Mesenchymal stem cell (in vitro differentiated cells and primary cell): ENCODE results near the gene MXRA7.

Experiments
- DNase-seq: peaks from one replicate; pipeline ENCODE4 v3.0.0-alpha.2; 2013
- H2AFZ ChIP-seq: one replicate; pipeline ENCODE4 v1.6.1; 2013; ENCODE audit warnings: low read depth, mild to moderate bottlenecking, control low read depth, inconsistent platforms, low read length, moderate library complexity
- H2AK5ac ChIP-seq: 2 replicates; pipeline ENCODE4 v1.6.1; 2013; ENCODE audit warnings: low read length, moderate library complexity, mild to moderate bottlenecking, inconsistent platforms; ENCODE audit not compliant: severe bottlenecking
- H2BK120ac ChIP-seq: one replicate; pipeline ENCODE4 v1.6.1; 2013; ENCODE audit warnings: low read depth, mild to moderate bottlenecking, inconsistent platforms, low read length, moderate library complexity
- H2BK12ac ChIP-seq, 2 experiments: one replicate each; pipeline ENCODE4 v1.6.1; 2013; ENCODE audit warnings: inconsistent platforms in 2 of 2, low read length in 2 of 2, mild to moderate bottlenecking in 2 of 2, moderate library complexity in 2 of 2, control low read depth in 1 of 2
- H2BK15ac ChIP-seq: one replicate; pipeline ENCODE4 v1.6.1; 2013; ENCODE audit warnings: mild to moderate bottlenecking, low read depth, inconsistent platforms; ENCODE audit not compliant: poor library complexity, severe bottlenecking
- H2BK5ac ChIP-seq: 2 replicates; pipeline ENCODE4 v1.6.1; 2013; ENCODE audit warnings: low read depth, mild to moderate bottlenecking, low read length, control low read depth, inconsistent platforms; ENCODE audit not compliant: poor library complexity, severe bottlenecking
- H3K14ac ChIP-seq, 2 experiments: one replicate each; pipeline ENCODE4 v1.6.1; 2013; ENCODE audit warnings: inconsistent platforms in 2 of 2, low read length in 2 of 2, control low read depth in 1 of 2, mild to moderate bottlenecking in 1 of 2, moderate library complexity in 1 of 2
- H3K18ac ChIP-seq, 2 experiments: one replicate each; pipeline ENCODE4 v1.6.1; 2013; ENCODE audit warnings: inconsistent platforms in 2 of 2, low read length in 2 of 2, control low read depth in 1 of 2, low read depth in 1 of 2, mild to moderate bottlenecking in 1 of 2
- H3K23ac ChIP-seq, 2 experiments: one replicate each; pipeline ENCODE4 v1.6.1; 2013; ENCODE audit warnings: inconsistent platforms in 2 of 2, low read length in 2 of 2, mild to moderate bottlenecking in 2 of 2, moderate library complexity in 2 of 2, control low read depth in 1 of 2
- H3K27ac ChIP-seq: 2 replicates; pipeline ENCODE4 v1.5.1; 2013; ENCODE audit warnings: mild to moderate bottlenecking, moderate library complexity, low read length, control low read depth, inconsistent platforms; ENCODE audit not compliant: poor library complexity, severe bottlenecking
- H3K27me3 ChIP-seq, 2 experiments: 2 replicates each; pipeline versions ENCODE4 v1.6.1 to v1.7.0; 2013; ENCODE audit warnings: low read length in 2 of 2, mild to moderate bottlenecking in 2 of 2, moderate library complexity in 2 of 2, control low read depth in 1 of 2, inconsistent platforms in 1 of 2; ENCODE audit not compliant: control insufficient read depth in 1 of 2, insufficient read depth in 1 of 2
- H3K36me3 ChIP-seq, 2 experiments: 2 replicates each; pipeline versions ENCODE4 v1.6.1 to v1.7.0; 2013; ENCODE audit warnings: low read length in 2 of 2, control low read depth in 1 of 2, inconsistent platforms in 1 of 2, low read depth in 1 of 2, mild to moderate bottlenecking in 1 of 2; ENCODE audit not compliant: insufficient read depth in 2 of 2, control insufficient read depth in 1 of 2
- H3K4ac ChIP-seq, 2 experiments: one replicate each; pipeline ENCODE4 v1.6.1; 2013; ENCODE audit warnings: inconsistent platforms in 2 of 2, low read length in 2 of 2, mild to moderate bottlenecking in 2 of 2, moderate library complexity in 2 of 2, control low read depth in 1 of 2, low read depth in 1 of 2
- H3K4me1 ChIP-seq: 2 replicates; pipeline ENCODE4 v1.6.1; 2013; ENCODE audit warnings: low read depth, low read length, control low read depth; ENCODE audit not compliant: control insufficient read depth, insufficient read depth
- H3K4me2 ChIP-seq: 2 replicates; pipeline ENCODE4 v1.6.1; 2013; ENCODE audit warnings: low read length, mild to moderate bottlenecking, inconsistent platforms; ENCODE audit not compliant: poor library complexity, severe bottlenecking
- H3K4me3 ChIP-seq, 2 experiments: 2 replicates each; pipeline versions ENCODE4 v1.5.1 to v1.7.0; 2013; ENCODE audit warnings: low read length in 2 of 2, mild to moderate bottlenecking in 2 of 2, control low read depth in 1 of 2, low read depth in 1 of 2; ENCODE audit not compliant: insufficient read depth in 1 of 2
- H3K79me1 ChIP-seq: replicated peaks from 2 replicates; pipeline ENCODE4 v1.6.1; 2013; ENCODE audit warnings: mild to moderate bottlenecking, control low read depth, low read length, inconsistent platforms; ENCODE audit not compliant: poor library complexity, severe bottlenecking
- H3K9ac ChIP-seq: 2 replicates; pipeline ENCODE4 v1.7.0; 2013; ENCODE audit warnings: mild to moderate bottlenecking, low read length, moderate library complexity
- H3K9me3 ChIP-seq: 2 replicates; pipeline ENCODE4 v1.7.0; 2013; ENCODE audit warnings: mild to moderate bottlenecking, low read length; ENCODE audit not compliant: control insufficient read depth
- H4K8ac ChIP-seq: one replicate; pipeline ENCODE4 v1.6.1; 2013; ENCODE audit warnings: inconsistent platforms, mild to moderate bottlenecking, low read length, moderate library complexity
- H4K91ac ChIP-seq: one replicate; pipeline ENCODE4 v1.6.1; 2013; ENCODE audit warnings: mild to moderate bottlenecking, low read length, inconsistent platforms
- WGBS: methylation state at CpG from one replicate; pipeline ENCODE4 v1.1.7; 2013; ENCODE audit warnings: mixed read lengths; 5-methylcytosine and 5-hydroxymethylcytosine counted together

The MXRA7 gene

GRCh38 chr17:76702941-76703637, 7.7 kb downstream of the MXRA7 start:
- H3K36me3 ChIP-seq, result peaks cover 0 to 12% of the 10 kb centered on the region in 2 experiments
- H3K4me1 ChIP-seq, result peaks cover 46% of the 10 kb centered on the region
- H3K79me1 ChIP-seq, result no peaks in the 10 kb centered on the region
- no peak overlapping the region for H3K27ac ChIP-seq
- no peak overlapping the region for H2BK120ac ChIP-seq
- no peak for DNase-seq
- H3K27me3 ChIP-seq, result no peaks in the 10 kb centered on the region
- no peak overlapping the region for H3K4ac ChIP-seq
- no peak overlapping the region for H4K91ac ChIP-seq
- H3K4me3 ChIP-seq, result no peak overlapping the region
- no peak overlapping the region for H2BK12ac ChIP-seq
- H3K18ac ChIP-seq, result no peak overlapping the region
- no peak overlapping the region for H2BK15ac ChIP-seq
- no peak overlapping the region for H3K23ac ChIP-seq
- H3K14ac ChIP-seq, result no peak overlapping the region
- no peak overlapping the region for H3K9ac ChIP-seq
- H3K9me3 ChIP-seq, result no peaks in the 10 kb centered on the region
- H2AK5ac ChIP-seq, result peak overlapping the region; percentile 58
- H2AFZ ChIP-seq, result no peak overlapping the region
- no peak overlapping the region for H2BK5ac ChIP-seq
- H4K8ac ChIP-seq, result no peak overlapping the region
- WGBS, result 95% methylated on average over 9 of the region's 10 CpGs
- H3K4me2 ChIP-seq, result no peak overlapping the region

- Histone ChIP-seq H3K14ac (no peak overlapping the region), H3K23ac (no peak overlapping the region), H3K18ac (no peak overlapping the region), H2BK12ac (no peak overlapping the region), H3K4me3 (no peak overlapping the region), H3K27ac (no peak overlapping the region), H2AK5ac (no peak overlapping the region), H3K4me1 (peaks cover 48% of the 10 kb centered on the region), H3K4ac (no peak overlapping the region), H3K79me1 (no peaks in the 10 kb centered on the region), H3K4me2 (no peak overlapping the region), H4K8ac (no peak overlapping the region), H3K9ac (peak overlapping the region; percentile 87), H2BK5ac (no peak overlapping the region), H3K9me3 (no peaks in the 10 kb centered on the region), H2BK15ac (no peak overlapping the region), H3K36me3 (peaks cover 0 to 12% of the 10 kb centered on the region in 2 experiments), H2BK120ac (no peak overlapping the region), H3K27me3 (no peaks in the 10 kb centered on the region), H4K91ac (no peak overlapping the region), H2AFZ (no peak overlapping the region)
- DNase-seq, result no peak
- 0% methylated on average over 1 of the region's 2 CpGs for WGBS
Measured at GRCh38 chr17:76702076-76702475, 8.7 kb downstream of the MXRA7 start.

- no peaks in the 10 kb centered on the region for H3K9me3 ChIP-seq
- H2BK12ac ChIP-seq, result peak overlapping the region in 1 of 2 experiments; percentile 76
- H3K18ac ChIP-seq, result peak overlapping the region; percentile 81 to 88
- peak overlapping the region; percentile 98 for H2AK5ac ChIP-seq
- DNase-seq, result no peak
- no peaks in the 10 kb centered on the region for H3K27me3 ChIP-seq
- peak overlapping the region; percentile 57 for H4K91ac ChIP-seq
- H3K4me2 ChIP-seq, result peak overlapping the region; percentile 62
- H3K27ac ChIP-seq, result peak overlapping the region; percentile 92
- H3K9ac ChIP-seq, result peak overlapping the region; percentile 87
- no peak overlapping the region for H2AFZ ChIP-seq
- peaks cover 0 to 12% of the 10 kb centered on the region in 2 experiments for H3K36me3 ChIP-seq
- peak overlapping the region in 1 of 2 experiments; percentile 54 for H3K23ac ChIP-seq
- H3K4me1 ChIP-seq, result peaks cover 54% of the 10 kb centered on the region
- H3K4ac ChIP-seq, result peak overlapping the region in 1 of 2 experiments; percentile 74
- peak overlapping the region; percentile 9 to 70 for H3K4me3 ChIP-seq
- H2BK5ac ChIP-seq, result no peak overlapping the region
- H4K8ac ChIP-seq, result no peak overlapping the region
- H3K14ac ChIP-seq, result peak overlapping the region in 1 of 2 experiments; percentile 28
- H2BK15ac ChIP-seq, result no peak overlapping the region
- 62% methylated on average over 11 of the region's 11 CpGs for WGBS
- H3K79me1 ChIP-seq, result no peaks in the 10 kb centered on the region
- H2BK120ac ChIP-seq, result peak overlapping the region; percentile 54
Measured at GRCh38 chr17:76701471-76701967, 9.2 kb downstream of the MXRA7 start.

- peak overlapping the region; percentile 81 to 88 for H3K18ac ChIP-seq
- peak overlapping the region in 1 of 2 experiments; percentile 55 for H3K14ac ChIP-seq
- H4K91ac ChIP-seq, result peak overlapping the region; percentile 93
- H2BK12ac ChIP-seq, result peak overlapping the region; percentile 76 to 90
- peaks cover 0 to 6% of the 10 kb centered on the region in 2 experiments for H3K36me3 ChIP-seq
- peak overlapping the region; percentile 85 for H4K8ac ChIP-seq
- no peak overlapping the region for H2AFZ ChIP-seq
- no peaks in the 10 kb centered on the region for H3K9me3 ChIP-seq
- WGBS, result 31% methylated on average over 32 of the region's 33 CpGs
- peaks cover 53% of the 10 kb centered on the region for H3K4me1 ChIP-seq
- peak overlapping the region; percentile 77 to 86 for H3K4ac ChIP-seq
- H2AK5ac ChIP-seq, result peak overlapping the region; percentile 98
- H3K27me3 ChIP-seq, result no peaks in the 10 kb centered on the region
- peak overlapping the region; percentile 45 for H2BK5ac ChIP-seq
- peak overlapping the region; percentile 54 for H2BK120ac ChIP-seq
- H3K4me3 ChIP-seq, result peak overlapping the region; percentile 11 to 70
- no peak overlapping the region for H3K23ac ChIP-seq
- H3K4me2 ChIP-seq, result peak overlapping the region; percentile 62
- peak overlapping the region; percentile 87 for H3K9ac ChIP-seq
- H3K27ac ChIP-seq, result peak overlapping the region; percentile 92
- peak overlapping the region; percentile 80 for H2BK15ac ChIP-seq
- peak; percentile 94 for DNase-seq
- H3K79me1 ChIP-seq, result no peaks in the 10 kb centered on the region
Measured at GRCh38 chr17:76700617-76701470, 9.9 kb downstream of the MXRA7 start.
